Stimulated activated CD8-positive, alpha-beta memory T cell treated with anti-CD3 and anti-CD28 coated beads, Interleukin-12 subunit alpha, Interleukin-12 subunit beta, amount 100 ng/mL, for 24 hours (primary cell): ENCODE measurements around the gene CACNG8.
"Not testable (repeated sequence)": the region's sequence is repeated elsewhere in the genome, so short reads cannot be mapped to it uniquely, and the experiment has no call there.

ENCODE experiments used
- DNase-seq: peaks from one replicate; pipeline ENCODE4 v3.0.0-alpha.2; 2020; ENCODE audit errors: extremely low read depth

The CACNG8 gene

GRCh38 chr19:54035215-54036178 is 72.8 kb downstream of the CACNG8 start:
- no peak for DNase-seq

GRCh38 chr19:54036542-54036941 is 73.8 kb downstream of the CACNG8 start:
- DNase-seq: not testable (repeated sequence)
